IPS-20b (cell line): ENCODE data around the gene GALNT6.
A peak's percentile ranks its signal among the peaks of the same experiment; 100 is the strongest.

Source experiments
- H3K27ac ChIP-seq: one replicate; pipeline ENCODE4 v1.5.1; 2013; ENCODE audit warnings: low read length
- H3K27me3 ChIP-seq: 2 replicates; pipeline ENCODE4 v1.6.1; 2013; ENCODE audit warnings: mild to moderate bottlenecking, low read length, inconsistent platforms; ENCODE audit not compliant: insufficient read depth
- H3K36me3 ChIP-seq: 2 replicates; pipeline ENCODE4 v1.6.1; 2013; ENCODE audit warnings: low read depth, mild to moderate bottlenecking, inconsistent platforms, low read length, moderate library complexity; ENCODE audit not compliant: insufficient read depth
- H3K4me1 ChIP-seq: 2 replicates; pipeline ENCODE4 v1.6.1; 2013; ENCODE audit warnings: mild to moderate bottlenecking, control low read depth, inconsistent platforms, low read length, moderate library complexity; ENCODE audit not compliant: insufficient read depth
- H3K4me3 ChIP-seq: 2 replicates; pipeline ENCODE4 v1.5.1; 2013; ENCODE audit warnings: mild to moderate bottlenecking, low read length, inconsistent platforms
- H3K9ac ChIP-seq: 2 replicates; pipeline ENCODE4 v1.6.1; 2013; ENCODE audit warnings: low read depth, mild to moderate bottlenecking, inconsistent platforms, low read length, moderate library complexity
- H3K9me3 ChIP-seq: 2 replicates; pipeline ENCODE4 v1.6.1; 2013; ENCODE audit warnings: mild to moderate bottlenecking, low read depth, low read length, inconsistent platforms; ENCODE audit not compliant: insufficient read depth

GALNT6 gene, protein sequence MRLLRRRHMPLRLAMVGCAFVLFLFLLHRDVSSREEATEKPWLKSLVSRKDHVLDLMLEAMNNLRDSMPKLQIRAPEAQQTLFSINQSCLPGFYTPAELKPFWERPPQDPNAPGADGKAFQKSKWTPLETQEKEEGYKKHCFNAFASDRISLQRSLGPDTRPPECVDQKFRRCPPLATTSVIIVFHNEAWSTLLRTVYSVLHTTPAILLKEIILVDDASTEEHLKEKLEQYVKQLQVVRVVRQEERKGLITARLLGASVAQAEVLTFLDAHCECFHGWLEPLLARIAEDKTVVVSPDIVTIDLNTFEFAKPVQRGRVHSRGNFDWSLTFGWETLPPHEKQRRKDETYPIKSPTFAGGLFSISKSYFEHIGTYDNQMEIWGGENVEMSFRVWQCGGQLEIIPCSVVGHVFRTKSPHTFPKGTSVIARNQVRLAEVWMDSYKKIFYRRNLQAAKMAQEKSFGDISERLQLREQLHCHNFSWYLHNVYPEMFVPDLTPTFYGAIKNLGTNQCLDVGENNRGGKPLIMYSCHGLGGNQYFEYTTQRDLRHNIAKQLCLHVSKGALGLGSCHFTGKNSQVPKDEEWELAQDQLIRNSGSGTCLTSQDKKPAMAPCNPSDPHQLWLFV

DNA sequence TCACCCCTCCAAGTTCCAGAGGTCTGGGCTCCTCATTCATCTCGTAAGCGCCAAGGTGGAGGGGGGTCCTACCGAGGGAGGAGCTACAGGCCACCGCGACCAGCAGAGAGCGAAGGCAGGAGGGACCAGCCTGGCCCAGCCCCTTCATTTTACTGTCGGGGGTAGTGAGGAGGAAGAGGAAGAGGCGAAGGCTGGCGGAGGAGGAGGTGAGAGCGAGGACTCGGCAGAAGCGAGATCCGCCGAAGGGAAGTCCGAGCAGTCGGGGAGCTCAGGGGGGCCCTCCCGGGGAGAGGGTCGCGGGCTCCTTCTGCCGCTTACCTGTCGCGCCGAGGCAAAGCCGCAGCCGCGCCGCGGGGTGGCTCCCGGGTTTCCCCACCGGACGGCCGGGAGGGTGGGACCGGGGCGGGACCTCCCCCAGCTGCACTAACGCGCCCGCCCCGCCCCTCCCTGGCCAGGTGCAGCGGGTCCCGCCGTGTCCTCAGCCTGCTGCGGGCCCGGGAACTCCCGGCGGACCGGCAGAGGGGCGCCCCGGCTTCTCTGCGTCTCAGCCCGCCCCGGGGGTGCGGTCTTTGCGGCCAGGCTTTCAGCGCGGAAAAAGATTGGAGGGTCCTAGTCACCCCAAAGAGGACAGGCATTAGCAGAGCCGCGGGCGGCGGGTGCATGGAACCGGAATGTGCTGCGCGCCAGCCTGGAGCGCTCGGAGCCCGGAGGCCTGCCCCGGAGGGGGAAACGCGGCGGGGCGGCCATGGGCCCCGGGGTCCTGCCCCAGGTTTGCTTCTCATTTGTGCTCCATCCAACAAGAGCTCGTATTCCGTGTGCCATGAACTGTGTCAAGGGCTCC is at the start of gene GALNT6:
Gene GALNT6 (minus strand): TSS at position 124 of the 841 bp plus-strand sequence. CDS start 11,625 bp downstream, outside the sequence.
- H3K4me1 ChIP-seq = peaks cover 24% of the 10 kb centered on the region
- H3K4me3 ChIP-seq = peak within 1 kb of the TSS; percentile 89
- H3K36me3 ChIP-seq = peaks cover 17% of the 10 kb centered on the region; the same call in 1 of the 2 replicates
- no peaks in the 10 kb centered on the region for H3K9me3 ChIP-seq
- peak within 1 kb of the TSS; percentile 90 for H3K9ac ChIP-seq
- peaks cover 23% of the 10 kb centered on the region; the same call in 1 of the 2 replicates for H3K27me3 ChIP-seq
- H3K27ac ChIP-seq = peak within 1 kb of the TSS; percentile 73

DNA sequence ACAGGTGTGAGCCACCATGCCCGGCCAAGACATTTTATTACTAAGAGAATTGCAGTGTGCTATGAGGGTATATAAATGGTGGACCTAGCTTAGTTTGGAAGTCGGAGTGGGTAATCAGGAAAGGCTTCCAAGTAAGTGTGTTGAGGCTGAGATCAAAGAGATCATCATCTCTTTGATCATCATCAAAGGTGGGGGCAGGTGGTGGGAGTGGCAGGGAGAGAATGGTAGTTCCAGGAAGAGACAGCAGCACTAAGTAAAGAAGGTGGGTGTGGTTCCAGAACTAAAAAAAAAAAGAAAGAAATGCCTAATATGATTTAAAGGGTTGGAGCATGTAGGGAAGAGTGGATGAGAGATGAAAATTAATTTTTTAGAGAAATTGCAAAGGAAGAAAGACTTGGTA is 48.1 kb upstream of the GALNT6 start:
- Histone ChIP-seq H3K9me3 (no peaks in the 10 kb centered on the region), H3K27me3 (no peaks in the 10 kb centered on the region), H3K36me3 (no peaks in the 10 kb centered on the region), H3K9ac (no peak overlapping the region), H3K27ac (no peak overlapping the region), H3K4me3 (no peak overlapping the region), H3K4me1 (peaks cover 2% of the 10 kb centered on the region; the same call in 1 of the 2 replicates)

- no peaks in the 10 kb centered on the region for H3K27me3 ChIP-seq
- no peak overlapping the region for H3K9ac ChIP-seq
- peaks cover 10% of the 10 kb centered on the region for H3K4me1 ChIP-seq
- no peaks in the 10 kb centered on the region for H3K36me3 ChIP-seq
- no peaks in the 10 kb centered on the region for H3K9me3 ChIP-seq
- no peak overlapping the region for H3K4me3 ChIP-seq
- H3K27ac ChIP-seq = no peak overlapping the region
Measured at GRCh38 chr12:51437431-51437830, 46.2 kb upstream of the GALNT6 start.

GRCh38 chr12:51434305-51434704 is 43.1 kb upstream of the GALNT6 start:
- no peaks in the 10 kb centered on the region for H3K36me3 ChIP-seq
- H3K27ac ChIP-seq = no peak overlapping the region
- no peak overlapping the region for H3K9ac ChIP-seq
- H3K27me3 ChIP-seq = no peaks in the 10 kb centered on the region
- H3K4me3 ChIP-seq = no peak overlapping the region; the same call in 1 of the 2 replicates
- peaks cover 10% of the 10 kb centered on the region for H3K4me1 ChIP-seq
- no peaks in the 10 kb centered on the region for H3K9me3 ChIP-seq

- Histone ChIP-seq H3K4me3 (no peak overlapping the region), H3K9ac (no peak overlapping the region), H3K27me3 (no peaks in the 10 kb centered on the region), H3K36me3 (no peaks in the 10 kb centered on the region), H3K27ac (no peak overlapping the region), H3K4me1 (peaks cover 10% of the 10 kb centered on the region), H3K9me3 (no peaks in the 10 kb centered on the region)
Measured at GRCh38 chr12:51432921-51433320, 41.7 kb upstream of the GALNT6 start.

GRCh38 chr12:51430196-51430895 is 39.1 kb upstream of the GALNT6 start:
- Histone ChIP-seq H3K36me3 (no peaks in the 10 kb centered on the region), H3K9ac (no peak overlapping the region), H3K9me3 (no peaks in the 10 kb centered on the region), H3K27me3 (no peaks in the 10 kb centered on the region), H3K4me3 (no peak overlapping the region), H3K4me1 (peaks cover 20% of the 10 kb centered on the region), H3K27ac (no peak overlapping the region)

GRCh38 chr12:51429700-51430099 is 38.5 kb upstream of the GALNT6 start:
- peaks cover 20% of the 10 kb centered on the region for H3K4me1 ChIP-seq
- H3K9ac ChIP-seq = no peak overlapping the region
- H3K27me3 ChIP-seq = no peaks in the 10 kb centered on the region
- no peak overlapping the region for H3K4me3 ChIP-seq
- no peaks in the 10 kb centered on the region for H3K9me3 ChIP-seq
- no peaks in the 10 kb centered on the region for H3K36me3 ChIP-seq
- H3K27ac ChIP-seq = no peak overlapping the region

- Histone ChIP-seq H3K9ac (no peak overlapping the region), H3K27ac (no peak overlapping the region), H3K4me3 (no peak overlapping the region), H3K4me1 (peaks cover 21% of the 10 kb centered on the region), H3K27me3 (no peaks in the 10 kb centered on the region), H3K36me3 (no peaks in the 10 kb centered on the region), H3K9me3 (no peaks in the 10 kb centered on the region)
Measured at GRCh38 chr12:51428256-51428655, 37.0 kb upstream of the GALNT6 start.

GRCh38 chr12:51424662-51425539 is 33.7 kb upstream of the GALNT6 start, which contains the start of gene SLC4A8:
SLC4A8 (plus strand) TSS chr12:51424831; CDS start chr12:51424988, 157 bp downstream.
- Histone ChIP-seq H3K9me3 (no peaks in the 10 kb centered on the region), H3K4me3 (peak within 1 kb of the TSS; percentile 78), H3K4me1 (peaks cover 21% of the 10 kb centered on the region), H3K9ac (peak within 1 kb of the TSS; percentile 71; the same call in 1 of the 2 replicates), H3K27ac (no peak within 1 kb of the TSS), H3K27me3 (no peaks in the 10 kb centered on the region), H3K36me3 (no peaks in the 10 kb centered on the region)

GRCh38 chr12:51424094-51424661 is 33.0 kb upstream of the GALNT6 start:
- Histone ChIP-seq H3K36me3 (no peaks in the 10 kb centered on the region), H3K4me3 (peak overlapping the region; percentile 51; the same call in 1 of the 2 replicates), H3K27me3 (no peaks in the 10 kb centered on the region), H3K9ac (no peak overlapping the region), H3K27ac (no peak overlapping the region), H3K9me3 (no peaks in the 10 kb centered on the region), H3K4me1 (peaks cover 28% of the 10 kb centered on the region)
